Inflammatory macrophage treated with lipopolysaccharide for 4 hours (primary cell): ENCODE results near the gene PROCR.
"Not testable (repeated sequence)": the region's sequence is repeated elsewhere in the genome, so short reads cannot be mapped to it uniquely, and the experiment has no call there.

Source experiments
- DNase-seq: peaks from one replicate; pipeline ENCODE4 v3.0.0-alpha.2; 2020

PROCR gene

DNA sequence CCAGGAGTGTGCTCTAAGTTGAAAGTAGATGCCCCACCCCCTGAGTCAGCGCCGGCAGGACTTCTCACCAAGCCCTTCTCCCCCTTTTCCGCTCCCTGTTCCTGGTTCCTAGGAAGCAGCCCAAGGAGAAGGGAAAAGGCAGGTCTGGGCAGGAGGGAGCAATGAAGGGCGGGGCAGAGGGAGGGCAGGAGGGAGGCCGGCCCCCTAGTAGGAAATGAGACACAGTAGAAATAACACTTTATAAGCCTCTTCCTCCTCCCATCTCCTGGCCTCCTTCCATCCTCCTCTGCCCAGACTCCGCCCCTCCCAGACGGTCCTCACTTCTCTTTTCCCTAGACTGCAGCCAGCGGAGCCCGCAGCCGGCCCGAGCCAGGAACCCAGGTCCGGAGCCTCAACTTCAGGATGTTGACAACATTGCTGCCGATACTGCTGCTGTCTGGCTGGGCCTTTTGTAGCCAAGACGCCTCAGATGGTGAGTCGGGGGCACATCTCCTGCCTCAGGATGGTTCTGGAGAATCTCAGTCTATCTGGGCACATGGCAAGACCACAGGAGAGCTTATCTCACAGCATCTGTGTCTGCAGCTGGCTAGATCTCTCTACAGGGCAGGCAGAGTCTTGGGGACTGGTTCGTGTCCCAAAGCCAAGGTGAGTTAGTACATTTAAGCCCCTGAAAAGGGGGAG is at the start of gene PROCR:
Gene PROCR, plus strand, starts transcription at position 320 of the 681 bp plus-strand sequence. Its CDS starts 83 bp downstream, at position 403.
- DNase-seq: peak; percentile 78

DNA sequence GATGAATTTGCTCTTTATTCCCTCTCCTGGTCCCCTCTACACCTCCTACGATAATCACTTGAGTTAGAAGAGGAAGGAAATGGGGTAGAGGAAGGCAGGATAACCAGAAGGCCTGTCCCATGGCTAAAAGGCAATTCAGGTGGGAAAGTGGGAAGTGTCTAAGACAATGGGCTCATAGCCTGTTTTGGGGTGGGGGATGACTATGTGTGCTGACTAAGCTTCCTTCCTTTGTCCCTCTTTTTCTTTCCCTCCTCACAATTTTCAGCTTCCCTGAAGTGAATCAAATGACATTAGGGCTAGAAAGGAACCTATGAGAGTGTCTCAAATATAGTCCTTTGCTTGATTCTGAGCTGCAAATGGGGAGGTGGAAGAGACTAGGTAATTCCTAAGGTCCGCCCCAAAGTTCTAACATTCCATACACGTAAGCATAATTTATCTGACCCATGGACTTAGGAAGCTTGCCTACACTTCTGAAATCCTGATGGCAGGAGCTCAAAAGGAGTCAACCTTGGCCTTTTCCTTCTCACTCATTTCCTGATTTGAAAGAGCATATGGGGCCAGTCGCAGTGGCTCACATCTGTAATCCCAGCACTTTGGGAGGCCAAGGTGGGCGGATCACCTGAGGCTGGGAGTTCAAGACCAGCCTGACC is 49.0 kb upstream of the PROCR start:
- DNase-seq: peak; percentile 14

GRCh38 chr20:35125753-35126152 is 46.1 kb upstream of the PROCR start:
- DNase-seq: no peak

- DNase-seq: peak; percentile 86
Observed at GRCh38 chr20:35129647-35130069, 42.2 kb upstream of the PROCR start.

- no peak for DNase-seq
Observed at GRCh38 chr20:35131934-35132333, 39.9 kb upstream of the PROCR start.

DNA sequence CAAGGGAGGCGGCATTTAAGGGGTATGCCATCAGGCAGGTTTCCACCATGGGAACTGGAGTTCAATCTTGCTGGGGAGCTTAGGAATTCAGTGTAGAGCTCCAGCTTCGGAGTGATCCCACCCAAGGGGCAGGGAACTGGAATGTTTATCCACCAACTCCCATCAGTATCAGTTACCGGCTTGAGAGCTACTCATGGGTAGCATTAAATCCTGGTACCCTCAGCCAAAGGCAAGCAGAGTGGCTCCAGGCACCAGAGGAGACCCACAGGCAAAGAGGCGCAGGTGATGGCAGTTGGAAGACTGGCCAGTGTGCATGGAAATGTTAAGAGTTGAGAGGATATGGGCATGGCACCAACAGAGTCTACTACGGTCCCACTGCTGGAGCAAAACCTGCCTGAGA is 38.8 kb upstream of the PROCR start:
- no peak for DNase-seq

DNA sequence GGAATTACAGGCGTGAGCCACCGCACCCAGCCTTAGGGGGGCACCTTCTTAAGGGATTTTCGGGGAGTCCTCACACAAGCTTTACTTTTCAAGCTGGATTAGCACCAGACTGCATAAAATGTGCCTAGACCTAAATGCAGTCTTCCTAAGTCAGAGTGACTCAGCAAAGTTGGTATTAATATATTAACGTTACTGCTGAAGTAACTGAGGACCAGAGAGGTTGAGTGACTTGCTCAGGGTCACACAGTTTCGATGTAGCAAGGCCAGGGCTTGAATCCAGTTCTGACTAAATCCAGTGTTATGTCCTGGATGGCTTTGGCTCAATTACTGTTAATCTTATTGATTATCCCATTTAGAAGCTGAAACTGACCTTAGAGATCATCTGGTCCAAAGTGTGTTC is 38.1 kb upstream of the PROCR start:
- no peak for DNase-seq

GRCh38 chr20:35134472-35134871 is 37.4 kb upstream of the PROCR start:
- no peak for DNase-seq

GRCh38 chr20:35134880-35135279 is 37.0 kb upstream of the PROCR start:
- no peak for DNase-seq

GRCh38 chr20:35135867-35136586 is 35.8 kb upstream of the PROCR start:
- peak; percentile 59 for DNase-seq

- peak; percentile 93 for DNase-seq
Observed at GRCh38 chr20:35144694-35145093, 27.2 kb upstream of the PROCR start.

- DNase-seq: peak; percentile 40
Observed at GRCh38 chr20:35145141-35145564, 26.7 kb upstream of the PROCR start.

- DNase-seq: peak; percentile 48
Observed at GRCh38 chr20:35146299-35146919, 25.5 kb upstream of the PROCR start.

DNA sequence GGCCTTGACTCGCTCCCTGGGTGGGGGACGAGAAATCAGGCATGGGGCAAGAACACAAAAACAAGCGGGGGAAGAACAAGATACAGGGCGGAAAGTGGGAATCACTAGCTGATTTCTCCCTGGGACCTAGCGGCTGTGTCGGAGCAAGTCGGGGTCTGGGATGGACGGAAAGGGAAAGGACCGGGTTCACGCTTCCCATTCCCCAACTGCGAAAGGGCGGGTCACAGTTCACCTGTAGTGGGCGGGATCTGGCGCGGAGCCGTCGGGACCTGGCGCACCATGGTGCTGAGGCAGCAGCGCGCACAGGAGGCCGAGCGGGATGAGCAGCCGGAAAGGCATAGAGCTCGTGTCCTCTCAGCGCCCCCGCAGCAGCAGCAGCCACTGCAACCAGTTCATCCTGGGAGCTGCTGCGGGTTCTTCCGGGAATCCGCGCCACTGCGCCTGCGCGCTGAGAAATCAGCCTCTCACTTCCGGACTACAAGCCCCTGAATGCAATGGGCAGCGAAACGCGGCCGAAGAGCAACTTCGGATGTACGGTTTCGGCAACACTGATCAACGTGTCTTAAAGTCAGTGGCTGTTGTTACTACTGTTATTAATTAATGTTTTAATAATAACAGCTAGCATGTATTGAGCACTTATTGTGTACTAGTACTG is 24.8 kb upstream of the PROCR start, which contains the start of gene EDEM2:
Gene EDEM2, minus strand, starts transcription at position 417 of the 655 bp plus-strand sequence. Its CDS starts 78 bp downstream, at position 339.
- peak; percentile 98 for DNase-seq

- DNase-seq: peak; percentile 70
Observed at GRCh38 chr20:35147575-35148071, 24.2 kb upstream of the PROCR start.

DNA sequence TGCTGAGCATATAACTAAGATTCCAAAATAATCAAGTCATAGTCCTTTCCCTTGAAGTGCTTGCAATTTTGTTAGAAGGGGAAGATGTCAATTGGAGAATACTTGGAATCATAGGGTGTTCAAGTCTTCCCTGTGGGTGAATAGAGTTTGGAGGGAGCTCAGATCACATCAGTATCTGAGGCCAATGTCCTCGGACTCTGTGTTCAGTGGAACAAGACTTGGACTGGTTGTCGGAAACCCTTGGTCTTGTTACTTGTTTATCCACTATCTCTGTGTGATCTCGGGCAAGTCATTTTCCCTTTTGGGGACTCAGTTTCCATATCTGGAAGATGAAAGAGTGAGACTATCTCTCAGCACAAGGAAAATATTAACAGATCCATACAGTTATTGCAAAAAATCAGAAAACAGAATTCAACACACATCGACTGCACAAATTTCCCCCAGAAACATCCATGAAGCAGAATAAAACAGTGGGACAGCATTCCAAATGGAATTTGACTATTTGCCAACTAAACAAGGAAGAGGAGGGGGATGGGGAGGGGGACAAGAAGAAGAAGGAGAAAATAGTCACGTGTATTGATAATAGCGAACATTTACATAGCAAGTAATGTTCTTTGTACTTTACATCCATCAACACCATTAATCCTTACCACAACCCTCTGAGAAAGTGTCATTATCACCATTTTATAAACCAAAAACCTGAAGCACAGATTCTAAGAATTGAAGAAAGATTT is 20.9 kb upstream of the PROCR start:
- DNase-seq: no peak

- no peak for DNase-seq
Observed at GRCh38 chr20:35151736-35152135, 20.1 kb upstream of the PROCR start.

DNA sequence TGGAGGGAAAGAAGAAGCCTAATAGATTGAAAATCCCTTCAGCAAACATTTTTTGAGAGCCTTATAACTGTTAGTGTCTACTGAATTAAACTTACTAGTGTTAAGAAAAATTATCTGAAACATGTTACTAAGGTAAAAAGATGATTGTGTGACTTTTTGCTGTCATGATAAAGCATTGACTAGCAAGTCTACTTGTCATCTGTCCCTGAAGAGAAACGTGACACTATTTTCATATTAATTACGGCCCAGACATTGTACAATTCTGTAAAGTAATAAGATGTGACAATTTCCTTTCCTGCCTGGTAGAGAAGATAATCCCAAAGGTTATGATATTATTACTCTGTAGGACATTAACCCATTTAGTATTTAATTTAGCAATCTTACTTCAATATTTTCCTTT is 15.9 kb upstream of the PROCR start:
- DNase-seq: no peak

GRCh38 chr20:35156978-35157377 is 14.9 kb upstream of the PROCR start:
- no peak for DNase-seq

- not testable (repeated sequence) for DNase-seq
Observed at GRCh38 chr20:35160341-35160740, 11.5 kb upstream of the PROCR start.

- not testable (repeated sequence) for DNase-seq
Observed at GRCh38 chr20:35164531-35164930, 7.3 kb upstream of the PROCR start.
